Right cardiac atrium (tissue), 5 donors: ENCODE measurements around the gene MARS1. TPM values are rescaled to one million over a fixed set of nuclear protein-coding genes. Genes with fewer than 3 reads are reported as not detected.
A peak's percentile ranks its signal among the peaks of the same experiment; 100 is the strongest.
"Not testable (repeated sequence)": the region's sequence is repeated elsewhere in the genome, so short reads cannot be mapped to it uniquely, and the experiment has no call there.

Experiments
- ATAC-seq, 2 donors: fragments of 200-7000 bp; cut with Tn5 transposase; one replicate each; pipeline versions ENCODE4 v1.8.0 to v1.9.1; 2020; ENCODE audit warnings: moderate library complexity in 2 of 2, mild to moderate bottlenecking in 1 of 2
- DNase-seq, 3 donors: peaks; one replicate each; pipeline ENCODE4 v3.0.0-alpha.2; 2020
- H3K27ac ChIP-seq: one replicate; pipeline ENCODE4 v1.5.1; 2013; ENCODE audit warnings: mild to moderate bottlenecking, low read length, control low read depth, moderate library complexity
- H3K27me3 ChIP-seq: one replicate; pipeline ENCODE4 v1.6.1; 2013; ENCODE audit not compliant: control insufficient read depth, insufficient read depth
- H3K4me1 ChIP-seq: one replicate; pipeline ENCODE4 v1.6.1; 2013; ENCODE audit warnings: low read length; ENCODE audit not compliant: control insufficient read depth, insufficient read depth
- H3K4me3 ChIP-seq: one replicate; pipeline ENCODE4 v1.5.1; 2013; ENCODE audit warnings: low read length, control low read depth
- H3K9me3 ChIP-seq: one replicate; pipeline ENCODE4 v1.6.1; 2013; ENCODE audit warnings: low read length; ENCODE audit not compliant: control insufficient read depth
- WGBS: extraction: QIAGEN DNeasy Blood & Tissue Kit; methylation state at CpG from one replicate; pipeline ENCODE4 v1.1.7; 2013; 5-methylcytosine and 5-hydroxymethylcytosine counted together
- intact Hi-C, 4 donors: fragments of 100-400 bp; cut with DNase I; formaldehyde crosslinking; loops; one replicate each; pipeline versions ENCODE4 v1.11.0 to v1.14.0; 2022 to 2023
- long read RNA-seq, 4 donors: library from polyadenylated mRNA; unstranded; transcript quantifications; one replicate each; pipeline ENCODE4 v2.0.0, GENCODE V29; 2020 to 2021
- polyA plus RNA-seq: library from polyadenylated mRNA; stranded (reverse); fragments of 200-250 nt; gene quantifications from one replicate; pipeline ENCODE4 v1.2.3, GENCODE V29; 2013
- total RNA-seq, 4 donors: library from RNA; stranded (reverse); fragmentation: NEBNext Ultra II Directional; extraction: Animal tissue kit (Norgen Biotek cat#: 25700); gene quantifications; one replicate each; pipeline ENCODE4 v1.2.1, GENCODE V29; 2021
- donor health status: healthy with polysubstance abuse.
- donor health status: DM: no; HTN: yes; CAD: no.
- donor health status: DM: no; HTN: no; CAD: no.
- donor health status: DM: no; HTN: yes; CAD: no; lungs with severe emphysema.
- donor health status: DM: yes; HTN: yes; CAD: no.

Gene MARS1
- total RNA-seq (10 to 100 TPM; 68.6 to 89.8 (median 72.8) TPM), polyA plus RNA-seq (54.9 TPM)
- long read RNA-seq, donor 1, transcript MARS-201 (21 exons, 2,905 nt) = major isoform, 90 of 120 reads
- long read RNA-seq, donor 1, partial matches to known transcripts = 12 of 120 reads
- long read RNA-seq, donor 1, other reads (novel, unspliced or antisense) = 18 of 120 reads
- long read RNA-seq, donor 2, transcript MARS-201 (21 exons, 2,905 nt) = major isoform, 61 of 82 reads
- long read RNA-seq, donor 2, partial matches to known transcripts = 9 of 82 reads
- long read RNA-seq, donor 2, other reads (novel, unspliced or antisense) = 12 of 82 reads
- long read RNA-seq, donor 3, transcript MARS-201 (21 exons, 2,905 nt) = major isoform, 324 of 466 reads
- long read RNA-seq, donor 3, partial matches to known transcripts = 49 of 466 reads
- long read RNA-seq, donor 3, other reads (novel, unspliced or antisense) = 91 of 466 reads
- long read RNA-seq, donor 4, transcript MARS-201 (21 exons, 2,905 nt) = major isoform, 53 of 67 reads
- long read RNA-seq, donor 4, partial matches to known transcripts = 6 of 67 reads
- long read RNA-seq, donor 4, other reads (novel, unspliced or antisense) = 8 of 67 reads

GRCh38 chr12:57487597-57488401 is at the start of gene MARS1:
Gene MARS1, plus strand, starts transcription at chr12:57488068. Its CDS starts 23 bp downstream, at chr12:57488091.
- H3K9me3 ChIP-seq = no peaks in the 10 kb centered on the region
- WGBS = 9% methylated on average over 47 of the region's 47 CpGs
- peak; percentile 98 for ATAC-seq
- intact Hi-C loops = no loop called here
- H3K4me3 ChIP-seq = peak within 1 kb of the TSS; percentile 90
- DNase-seq = peak; percentile 95 to 98 (median 95)
- H3K27ac ChIP-seq = peak within 1 kb of the TSS; percentile 76
- H3K27me3 ChIP-seq = no peaks in the 10 kb centered on the region
- peaks cover 5% of the 10 kb centered on the region for H3K4me1 ChIP-seq

- Histone ChIP-seq H3K27me3 (no peaks in the 10 kb centered on the region), H3K9me3 (no peaks in the 10 kb centered on the region), H3K4me3 (no peak overlapping the region), H3K27ac (no peak overlapping the region), H3K4me1 (no peaks in the 10 kb centered on the region)
- intact Hi-C loops = no loop called here
- no peak for DNase-seq
- 86% methylated on average over 1 of the region's 1 CpG for WGBS
- no peak for ATAC-seq
Measured at GRCh38 chr12:57438400-57438799, 49.5 kb upstream of the MARS1 start.

- intact Hi-C loops = no loop called here
- no peaks in the 10 kb centered on the region for H3K9me3 ChIP-seq
- no peak overlapping the region for H3K27ac ChIP-seq
- no peaks in the 10 kb centered on the region for H3K4me1 ChIP-seq
- no peak overlapping the region for H3K4me3 ChIP-seq
- H3K27me3 ChIP-seq = no peaks in the 10 kb centered on the region
- DNase-seq (no peak), ATAC-seq (no peak)
- 75% methylated on average over 4 of the region's 4 CpGs for WGBS
Measured at GRCh38 chr12:57439762-57440266, 48.1 kb upstream of the MARS1 start.

- H3K9me3 ChIP-seq, H3K4me3 ChIP-seq, intact Hi-C loops, ATAC-seq, H3K27me3 ChIP-seq, H3K27ac ChIP-seq, DNase-seq, H3K4me1 ChIP-seq: not testable (repeated sequence)
- WGBS = 84% methylated on average over 2 of the region's 2 CpGs
Measured at GRCh38 chr12:57441393-57441792, 46.5 kb upstream of the MARS1 start.

- no peak overlapping the region for H3K4me3 ChIP-seq
- no peak for DNase-seq
- no peak for ATAC-seq
- no peaks in the 10 kb centered on the region for H3K4me1 ChIP-seq
- H3K27me3 ChIP-seq = no peaks in the 10 kb centered on the region
- 94% methylated on average over 1 of the region's 1 CpG for WGBS
- H3K9me3 ChIP-seq = no peaks in the 10 kb centered on the region
- intact Hi-C loops = no loop called here
- H3K27ac ChIP-seq = no peak overlapping the region
Measured at GRCh38 chr12:57441846-57442427, 45.9 kb upstream of the MARS1 start.

- H3K4me1 ChIP-seq, intact Hi-C loops, H3K9me3 ChIP-seq, H3K27me3 ChIP-seq, H3K4me3 ChIP-seq, DNase-seq, ATAC-seq, H3K27ac ChIP-seq: not testable (repeated sequence)
- WGBS = 80% methylated on average over 6 of the region's 6 CpGs
Measured at GRCh38 chr12:57444337-57444736, 43.5 kb upstream of the MARS1 start.

- intact Hi-C loops = no loop called here
Measured at GRCh38 chr12:57444744-57445143, 43.1 kb upstream of the MARS1 start.

GRCh38 chr12:57446292-57446960 is 41.4 kb upstream of the MARS1 start:
- intact Hi-C loops = no loop called here
- H3K27me3 ChIP-seq = no peaks in the 10 kb centered on the region
- ATAC-seq (no peak), DNase-seq (no peak)
- no peak overlapping the region for H3K4me3 ChIP-seq
- no peak overlapping the region for H3K27ac ChIP-seq
- 95% methylated on average over 6 of the region's 6 CpGs for WGBS
- no peaks in the 10 kb centered on the region for H3K9me3 ChIP-seq
- no peaks in the 10 kb centered on the region for H3K4me1 ChIP-seq

More at GRCh38 chr12:57444744-57445143, 43.1 kb upstream of the MARS1 start:
- DNase-seq (no peak), ATAC-seq (no peak)
- Histone ChIP-seq H3K27ac (no peak overlapping the region), H3K4me3 (no peak overlapping the region), H3K4me1 (no peaks in the 10 kb centered on the region), H3K27me3 (no peaks in the 10 kb centered on the region), H3K9me3 (no peaks in the 10 kb centered on the region)
- WGBS = 63% methylated on average over 5 of the region's 5 CpGs

- Histone ChIP-seq H3K27ac (no peak overlapping the region), H3K4me3 (no peak overlapping the region), H3K27me3 (no peaks in the 10 kb centered on the region), H3K9me3 (no peaks in the 10 kb centered on the region), H3K4me1 (no peaks in the 10 kb centered on the region)
- intact Hi-C loops = no loop called here
- ATAC-seq (no peak), DNase-seq (no peak)
- WGBS = 79% methylated on average over 2 of the region's 2 CpGs
Measured at GRCh38 chr12:57448669-57449068, 39.2 kb upstream of the MARS1 start.

GRCh38 chr12:57449375-57449774 is 38.5 kb upstream of the MARS1 start:
- no peak overlapping the region for H3K4me3 ChIP-seq
- no peak overlapping the region for H3K27ac ChIP-seq
- no peaks in the 10 kb centered on the region for H3K9me3 ChIP-seq
- H3K27me3 ChIP-seq = no peaks in the 10 kb centered on the region
- WGBS = 94% methylated on average over 7 of the region's 7 CpGs
- DNase-seq (no peak), ATAC-seq (no peak)
- intact Hi-C loops = no loop called here
- H3K4me1 ChIP-seq = no peaks in the 10 kb centered on the region
